GM12878 (cell line): ENCODE data around the gene USP38. TPM values are rescaled to one million over a fixed set of nuclear protein-coding genes. Genes with fewer than 3 reads are reported as not detected.

ENCODE experiments used
- ATAC-seq: fragments of 200-7000 bp; cut with Tn5 transposase; 3 replicates; pipeline ENCODE4 v1.9.1; 2020; ENCODE audit warnings: mild to moderate bottlenecking, moderate library complexity
- BruUV-seq: library from RNA; stranded (reverse); fragments of 400-500 nt; replicated peaks from 2 replicates; lab custom pipeline; 2021; lab: Mats Ljungman, UMichigan
- CTCF ChIA-PET: fragments of 300-600 bp; sonication (Branson Sonifier 250); formaldehyde crosslinking; extraction: SDS; loops from one replicate; lab custom pipeline; 2021; ENCODE audit warnings: inconsistent platforms; lab: Yijun Ruan, JAX
- POLR2A ChIA-PET: fragments of 350-600 bp; formaldehyde crosslinking; extraction: SDS; loops from one replicate; lab custom pipeline; 2021; ENCODE audit warnings: inconsistent platforms; lab: Charles Lee
- RAD21 ChIA-PET: fragments of 300-600 bp; sonication (Branson Sonifier 250); formaldehyde crosslinking; loops from one replicate; lab custom pipeline; 2023; ENCODE audit warnings: antibody characterized with exemption; ENCODE audit not compliant: unreplicated experiment; lab: Charles Lee
- SMC1A ChIA-PET: fragments of 300-600 bp; sonication (Branson Sonifier 250); formaldehyde crosslinking; loops from one replicate; lab custom pipeline; 2023; ENCODE audit not compliant: unreplicated experiment, uncharacterized antibody; lab: Charles Lee
- DNase-seq: peaks from one replicate; pipeline ENCODE4 v3.0.0-alpha.2; 2011; ENCODE audit warnings: low read depth, low spot score
- FAIRE-seq: peaks from 3 replicates; lab custom pipeline; 2011; peaks lifted over from hg19 to GRCh38; lab: Jason Lieb, UNC
- H2AFZ ChIP-seq: 2 replicates; pipeline ENCODE4 v1.6.0; 2011; ENCODE audit warnings: low read depth, low read length, control low read depth; ENCODE audit not compliant: control insufficient read depth
- H3K27ac ChIP-seq: 2 replicates; pipeline ENCODE4 v1.5.1; 2011; ENCODE audit warnings: control low read depth; ENCODE audit not compliant: control insufficient read depth, insufficient read depth
- H3K27me3 ChIP-seq, 2 experiments: replicated peaks in 1 of 2; 2 replicates each; pipeline versions ENCODE4 v1.6.0 to v1.6.1; 2011; ENCODE audit warnings: low read length in 1 of 2; ENCODE audit not compliant: control insufficient read depth in 2 of 2, insufficient read depth in 2 of 2
- H3K36me3 ChIP-seq, 2 experiments: 2 replicates each; pipeline ENCODE4 v1.5.1; 2011; ENCODE audit warnings: low read length in 1 of 2; ENCODE audit not compliant: control insufficient read depth in 2 of 2, insufficient read depth in 2 of 2
- H3K4me1 ChIP-seq: 2 replicates; pipeline ENCODE4 v1.6.1; 2011; ENCODE audit warnings: mild to moderate bottlenecking, low read length, moderate library complexity, mixed read lengths; ENCODE audit not compliant: control insufficient read depth, insufficient read depth
- H3K4me2 ChIP-seq: 2 replicates; pipeline ENCODE4 v1.6.0; 2011; ENCODE audit warnings: control low read depth; ENCODE audit not compliant: control insufficient read depth, insufficient read depth
- H3K4me3 ChIP-seq: fragments of 200-600 bp; sonication (generic); 2 replicates; pipeline ENCODE4 v1.5.1; 2016
- H3K79me2 ChIP-seq: 2 replicates; pipeline ENCODE4 v1.6.0; 2011; ENCODE audit warnings: low read length; ENCODE audit not compliant: control insufficient read depth, insufficient read depth
- H3K9ac ChIP-seq: 2 replicates; pipeline ENCODE4 v1.8.0; 2011; ENCODE audit warnings: low read length, control low read depth, mixed read lengths; ENCODE audit not compliant: control insufficient read depth, insufficient read depth
- H3K9me3 ChIP-seq: replicated peaks from 3 replicates; pipeline ENCODE4 v1.5.1; 2011; ENCODE audit warnings: mild to moderate bottlenecking, low read length; ENCODE audit not compliant: control insufficient read depth, insufficient read depth
- H4K20me1 ChIP-seq: 2 replicates; pipeline ENCODE4 v1.6.0; 2011; ENCODE audit not compliant: control insufficient read depth, insufficient read depth
- CBX3 ChIP-seq: fragments of 200-600 bp; sonication (generic); IDR thresholded peaks from 2 replicates; pipeline ENCODE4 v1.6.1; 2016; ENCODE audit warnings: low read depth, borderline replicate concordance
- CHD2 ChIP-seq: IDR thresholded peaks from 2 replicates; pipeline ENCODE4 v1.6.1; 2011; ENCODE audit warnings: low read depth, low read length, improper control_type of control experiment, borderline replicate concordance
- EED ChIP-seq: sonication (generic); IDR thresholded peaks from 2 replicates; pipeline ENCODE4 v1.6.1; 2016; ENCODE audit warnings: antibody characterized with exemption, low read depth
- LARP7 ChIP-seq: fragments of 450-650 bp; IDR thresholded peaks from 2 replicates; pipeline ENCODE4 v1.6.1; 2017; ENCODE audit warnings: mild to moderate bottlenecking
- MTA2 ChIP-seq: fragments of 450-650 bp; IDR thresholded peaks from 2 replicates; pipeline ENCODE4 v1.6.1; 2016; ENCODE audit warnings: low read depth, mild to moderate bottlenecking, moderate library complexity
- POLR2AphosphoS5 ChIP-seq: IDR thresholded peaks from 2 replicates; pipeline ENCODE4 v1.6.1; 2011; ENCODE audit warnings: mild to moderate bottlenecking, low read length, inconsistent platforms
- RFX5 ChIP-seq: IDR thresholded peaks from 2 replicates; pipeline ENCODE4 v1.6.1; 2011; ENCODE audit warnings: low read depth, low read length, improper control_type of control experiment
- RUNX3 ChIP-seq: IDR thresholded peaks from 2 replicates; pipeline ENCODE4 v1.6.1; 2012; ENCODE audit warnings: low read length, inconsistent platforms
- SMAD5 ChIP-seq: IDR thresholded peaks from 2 replicates; pipeline ENCODE4 v1.6.1; 2016; ENCODE audit warnings: antibody characterized with exemption, low read depth
- SP1 ChIP-seq: IDR thresholded peaks from one replicate; pipeline ENCODE4 v1.6.1; 2011; ENCODE audit warnings: low read depth, low read length
- STAT1 ChIP-seq: fragments of 450-650 bp; conservative IDR thresholded peaks from 2 replicates; pipeline ENCODE4 v1.6.1; 2014; ENCODE audit warnings: antibody characterized with exemption, mild to moderate bottlenecking
- TBL1XR1 ChIP-seq: IDR thresholded peaks from 2 replicates; pipeline ENCODE4 v1.6.1; 2012; ENCODE audit warnings: low read depth, low read length, improper control_type of control experiment
- TCF3 ChIP-seq: IDR thresholded peaks from 2 replicates; pipeline ENCODE4 v1.6.1; 2012; ENCODE audit warnings: low read depth, mild to moderate bottlenecking, low read length, borderline replicate concordance; ENCODE audit not compliant: insufficient read depth
- ZNF384 ChIP-seq: IDR thresholded peaks from 2 replicates; pipeline ENCODE4 v1.6.1; 2012; ENCODE audit warnings: low read depth, mild to moderate bottlenecking, low read length, improper control_type of control experiment, borderline replicate concordance
- ZSCAN29 ChIP-seq: fragments of 450-650 bp; IDR thresholded peaks from 2 replicates; pipeline ENCODE4 v1.6.1; 2017; ENCODE audit warnings: mild to moderate bottlenecking, moderate library complexity
- WGBS: methylation state at CpG from one replicate; pipeline ENCODE4 v1.1.6; 2016; ENCODE audit warnings: low lambda C conversion rate; ENCODE audit not compliant: insufficient replicate concordance, insufficient coverage; ENCODE audit errors: missing lambda C conversion rate; 5-methylcytosine and 5-hydroxymethylcytosine counted together
- in situ Hi-C: fragments of 300-500 bp; cut with MboI; formaldehyde crosslinking; loops from 9 replicates; pipeline ENCODE4 v1.14.3; 2018; ENCODE audit warnings: mixed read lengths
- intact Hi-C: fragments of 100-400 bp; cut with micrococcal nuclease; formaldehyde crosslinking; loops from one replicate; pipeline ENCODE4 v1.14.2; 2022; ENCODE audit not compliant: unreplicated experiment
- polyA plus RNA-seq, 11 experiments: library from polyadenylated mRNA; depleted of rRNA in 4 of 11; unstranded in 6 of 11; stranded (reverse) in 5 of 11; fragments of >200 nt; fragmentation: Nextera tagmentation in 4 of 11; fragmentation: Illumina TruSeq in 1 of 11; extraction: Ambion mirVana in 4 of 11; extraction: Trizol in 1 of 11; gene quantifications; 1 replicate in 1 of 11; 2 replicates in 10 of 11; pipeline versions ENCODE4 v1.2.1 to v1.2.3, GENCODE V29; 2011 to 2016; ENCODE audit warnings: inconsistent platforms in 2 of 11, missing spikeins in 2 of 11, low read depth in 1 of 11
- total RNA-seq, 4 experiments: library from RNA; depleted of rRNA in 3 of 4; stranded (reverse); fragments of >200 nt in 3 of 4; fragmentation: Illumina TruSeq in 1 of 4; extraction: Trizol in 1 of 4; gene quantifications; 2 replicates each; pipeline versions ENCODE4 v1.2.1 to v1.2.3, GENCODE V29; 2013 to 2021
- TF ChIP-seq, protein P1 (sequence below): IDR thresholded peaks from 2 replicates; pipeline ENCODE4 v1.6.1; 2012; ENCODE audit warnings: low read depth, low read length, improper control_type of control experiment
- TF ChIP-seq, protein P2 (sequence below): fragments of 450-650 bp; IDR thresholded peaks from 2 replicates; pipeline ENCODE4 v1.6.1; 2018; ENCODE audit warnings: borderline replicate concordance, mild to moderate bottlenecking; ENCODE audit not compliant: partially characterized antibody
- TF ChIP-seq, protein P3 (sequence below): fragments of 450-650 bp; IDR thresholded peaks from 2 replicates; pipeline ENCODE4 v1.6.1; 2016; ENCODE audit warnings: mild to moderate bottlenecking
- TF ChIP-seq, protein P4 (sequence below): IDR thresholded peaks from 2 replicates; pipeline ENCODE4 v1.6.1; 2012; ENCODE audit warnings: low read depth, low read length, improper control_type of control experiment

The USP38 gene
- total and polyA plus RNA-seq, 10 of the 15 experiments (the other 5 are each of a cell fraction or from before 2014, with no cell fraction given), result 4.4 to 19.0 (median 14.7) TPM

DNA sequence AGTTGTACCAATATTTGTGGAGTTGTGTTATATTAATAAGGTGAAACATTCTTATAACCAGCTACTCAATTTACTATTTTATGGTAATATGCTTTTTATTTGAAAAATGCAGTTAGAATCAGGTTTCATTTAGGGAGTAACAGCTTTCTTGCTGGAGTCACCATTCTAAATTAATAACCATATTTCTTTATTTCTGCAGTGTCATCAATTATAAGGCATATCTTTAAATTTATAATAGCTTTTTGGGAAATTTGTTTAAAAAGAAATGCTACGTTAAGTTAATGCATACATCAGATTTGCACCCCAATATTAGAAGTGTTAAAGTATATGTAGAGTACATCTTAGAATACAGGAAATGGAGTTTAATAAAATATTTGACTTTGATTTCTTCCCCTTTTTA lies 18.9 kb downstream of the USP38 start:
- H3K9ac ChIP-seq, result no peak overlapping the region
- no peaks in the 10 kb centered on the region for H3K79me2 ChIP-seq
- no peaks in the 10 kb centered on the region for H3K4me1 ChIP-seq
- no peak overlapping the region for H3K4me3 ChIP-seq
- ChIA-PET RAD21 (interaction anchor here (1.8 kb wide), 1 partner anchor 173 kb away, joined by 13 read pairs; no protein-coding TSS in a partner anchor), SMC1A (interaction anchor here (0.8 to 3.2 kb wide), 8 partner anchors 10 to 311 kb away, joined by 3 to 9 read pairs (median 3); no protein-coding TSS in a partner anchor), CTCF (interaction anchor here (0.6 to 1.6 kb wide), 6 partner anchors 10 to 407 kb away, joined by 3 to 4 read pairs (median 3); no protein-coding TSS in a partner anchor), POLR2A (interaction anchor here (0.8 to 1.2 kb wide), 2 partner anchors 17 to 173 kb away, joined by 3 read pairs; no protein-coding TSS in a partner anchor)
- no peaks in the 10 kb centered on the region for H3K27me3 ChIP-seq
- no peak for ATAC-seq
- TF ChIP-seq, protein P1, sequence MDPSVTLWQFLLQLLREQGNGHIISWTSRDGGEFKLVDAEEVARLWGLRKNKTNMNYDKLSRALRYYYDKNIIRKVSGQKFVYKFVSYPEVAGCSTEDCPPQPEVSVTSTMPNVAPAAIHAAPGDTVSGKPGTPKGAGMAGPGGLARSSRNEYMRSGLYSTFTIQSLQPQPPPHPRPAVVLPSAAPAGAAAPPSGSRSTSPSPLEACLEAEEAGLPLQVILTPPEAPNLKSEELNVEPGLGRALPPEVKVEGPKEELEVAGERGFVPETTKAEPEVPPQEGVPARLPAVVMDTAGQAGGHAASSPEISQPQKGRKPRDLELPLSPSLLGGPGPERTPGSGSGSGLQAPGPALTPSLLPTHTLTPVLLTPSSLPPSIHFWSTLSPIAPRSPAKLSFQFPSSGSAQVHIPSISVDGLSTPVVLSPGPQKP, result no peak
- TF ChIP-seq RFX5 (no peak), ZSCAN29 (no peak), TCF3 (no peak), STAT1 (no peak), CBX3 (no peak), EED (no peak), ZNF384 (no peak), CHD2 (no peak), TBL1XR1 (no peak), MTA2 (no peak), SMAD5 (no peak), LARP7 (no peak), POLR2AphosphoS5 (no peak), RUNX3 (no peak), SP1 (no peak)
- TF ChIP-seq, protein P2, sequence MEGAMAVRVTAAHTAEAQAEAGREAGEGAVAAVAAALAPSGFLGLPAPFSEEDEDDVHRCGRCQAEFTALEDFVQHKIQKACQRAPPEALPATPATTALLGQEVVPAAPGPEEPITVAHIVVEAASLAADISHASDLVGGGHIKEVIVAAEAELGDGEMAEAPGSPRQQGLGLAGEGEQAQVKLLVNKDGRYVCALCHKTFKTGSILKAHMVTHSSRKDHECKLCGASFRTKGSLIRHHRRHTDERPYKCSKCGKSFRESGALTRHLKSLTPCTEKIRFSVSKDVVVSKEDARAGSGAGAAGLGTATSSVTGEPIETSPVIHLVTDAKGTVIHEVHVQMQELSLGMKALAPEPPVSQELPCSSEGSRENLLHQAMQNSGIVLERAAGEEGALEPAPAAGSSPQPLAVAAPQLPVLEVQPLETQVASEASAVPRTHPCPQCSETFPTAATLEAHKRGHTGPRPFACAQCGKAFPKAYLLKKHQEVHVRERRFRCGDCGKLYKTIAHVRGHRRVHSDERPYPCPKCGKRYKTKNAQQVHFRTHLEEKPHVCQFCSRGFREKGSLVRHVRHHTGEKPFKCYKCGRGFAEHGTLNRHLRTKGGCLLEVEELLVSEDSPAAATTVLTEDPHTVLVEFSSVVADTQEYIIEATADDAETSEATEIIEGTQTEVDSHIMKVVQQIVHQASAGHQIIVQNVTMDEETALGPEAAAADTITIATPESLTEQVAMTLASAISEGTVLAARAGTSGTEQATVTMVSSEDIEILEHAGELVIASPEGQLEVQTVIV, result no peak
- TF ChIP-seq, protein P3, sequence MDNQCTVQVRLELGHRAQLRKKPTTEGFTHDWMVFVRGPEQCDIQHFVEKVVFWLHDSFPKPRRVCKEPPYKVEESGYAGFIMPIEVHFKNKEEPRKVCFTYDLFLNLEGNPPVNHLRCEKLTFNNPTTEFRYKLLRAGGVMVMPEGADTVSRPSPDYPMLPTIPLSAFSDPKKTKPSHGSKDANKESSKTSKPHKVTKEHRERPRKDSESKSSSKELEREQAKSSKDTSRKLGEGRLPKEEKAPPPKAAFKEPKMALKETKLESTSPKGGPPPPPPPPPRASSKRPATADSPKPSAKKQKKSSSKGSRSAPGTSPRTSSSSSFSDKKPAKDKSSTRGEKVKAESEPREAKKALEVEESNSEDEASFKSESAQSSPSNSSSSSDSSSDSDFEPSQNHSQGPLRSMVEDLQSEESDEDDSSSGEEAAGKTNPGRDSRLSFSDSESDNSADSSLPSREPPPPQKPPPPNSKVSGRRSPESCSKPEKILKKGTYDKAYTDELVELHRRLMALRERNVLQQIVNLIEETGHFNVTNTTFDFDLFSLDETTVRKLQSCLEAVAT, result no peak
- TF ChIP-seq, protein P4, sequence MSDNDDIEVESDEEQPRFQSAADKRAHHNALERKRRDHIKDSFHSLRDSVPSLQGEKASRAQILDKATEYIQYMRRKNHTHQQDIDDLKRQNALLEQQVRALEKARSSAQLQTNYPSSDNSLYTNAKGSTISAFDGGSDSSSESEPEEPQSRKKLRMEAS, result no peak
- no peak overlapping the region for H2AFZ ChIP-seq
- no peak for FAIRE-seq
- H4K20me1 ChIP-seq, result no peaks in the 10 kb centered on the region
- no peaks in the 10 kb centered on the region; the same call in 2 of the 3 replicates for H3K9me3 ChIP-seq
- no peak for DNase-seq
- no peak overlapping the region for H3K4me2 ChIP-seq
- WGBS, result 100% methylated on average over 1 of the region's 1 CpG
- BruUV-seq, result no TSS peak
- H3K36me3 ChIP-seq, result peaks cover 2 to 34% of the 10 kb centered on the region in 2 experiments
- H3K27ac ChIP-seq, result no peak overlapping the region
- in situ Hi-C loops, result no loop called here
- intact Hi-C loops, result no loop called here
